Immature natural killer cell (primary cell): ENCODE data around the gene GGCT. TPM values are rescaled to one million over a fixed set of nuclear protein-coding genes. Genes with fewer than 3 reads are reported as not detected.

ENCODE experiments used
- DNase-seq, 3 donors: peaks; one replicate each; pipeline ENCODE4 v3.0.0; 2022; ENCODE audit warnings: mixed read lengths in 1 of 3
- H3K27ac Mint-ChIP-seq, 6 donors: one replicate each; pipeline ENCODE4 v1.8.0; 2020; ENCODE audit warnings: mixed read lengths in 6 of 6, mild to moderate bottlenecking in 5 of 6, inconsistent platforms in 4 of 6, moderate library complexity in 3 of 6
- H3K27me3 Mint-ChIP-seq, 3 donors: one replicate each; pipeline ENCODE4 v1.8.0; 2020 to 2021; ENCODE audit warnings: low read depth in 3 of 3, mild to moderate bottlenecking in 3 of 3, mixed read lengths in 3 of 3, moderate library complexity in 3 of 3, inconsistent platforms in 1 of 3
- H3K36me3 Mint-ChIP-seq, 3 donors: one replicate each; pipeline ENCODE4 v1.8.0; 2020; ENCODE audit warnings: mixed read lengths in 3 of 3, inconsistent platforms in 2 of 3, mild to moderate bottlenecking in 2 of 3
- H3K4me1 Mint-ChIP-seq, 2 donors: one replicate each; pipeline ENCODE4 v1.8.0; 2020; ENCODE audit warnings: inconsistent platforms in 2 of 2, mild to moderate bottlenecking in 2 of 2, mixed read lengths in 2 of 2, moderate library complexity in 1 of 2
- H3K4me3 Mint-ChIP-seq, 5 donors: one replicate each; pipeline ENCODE4 v1.8.0; 2020; ENCODE audit warnings: mild to moderate bottlenecking in 5 of 5, mixed read lengths in 5 of 5, inconsistent platforms in 3 of 5, moderate library complexity in 3 of 5
- H3K9me3 Mint-ChIP-seq, 6 donors: one replicate each; pipeline ENCODE4 v1.8.0; 2020; ENCODE audit warnings: mild to moderate bottlenecking in 6 of 6, mixed read lengths in 6 of 6, inconsistent platforms in 4 of 6, moderate library complexity in 3 of 6
- polyA plus RNA-seq, 3 donors: library from polyadenylated mRNA; unstranded; fragments of 300-500 nt; fragmentation: Illumina TruSeq; gene quantifications; one replicate each; pipeline ENCODE4 v1.2.3, GENCODE V29; 2021

Gene GGCT
- polyA plus RNA-seq, 3 donors from 2014 or later: 20.3 to 27.2 (median 25.3) TPM

GRCh38 chr7:30463405-30464145 is 41.1 kb downstream of the GGCT start:
- Mint-ChIP-seq H3K4me3 (peak overlapping the region in 1 of 5 donors; percentile 10), H3K36me3 (peaks cover 0 to 5% (median 4%) of the 10 kb centered on the region in 3 donors), H3K27me3 (peaks cover 0 to 2% (median 0%) of the 10 kb centered on the region in 3 donors), H3K4me1 (peaks cover 44 to 64% of the 10 kb centered on the region in 2 donors), H3K27ac (no peak overlapping the region), H3K9me3 (peaks cover 0 to 2% (median 0%) of the 10 kb centered on the region in 6 donors)
- DNase-seq: no peak

DNA sequence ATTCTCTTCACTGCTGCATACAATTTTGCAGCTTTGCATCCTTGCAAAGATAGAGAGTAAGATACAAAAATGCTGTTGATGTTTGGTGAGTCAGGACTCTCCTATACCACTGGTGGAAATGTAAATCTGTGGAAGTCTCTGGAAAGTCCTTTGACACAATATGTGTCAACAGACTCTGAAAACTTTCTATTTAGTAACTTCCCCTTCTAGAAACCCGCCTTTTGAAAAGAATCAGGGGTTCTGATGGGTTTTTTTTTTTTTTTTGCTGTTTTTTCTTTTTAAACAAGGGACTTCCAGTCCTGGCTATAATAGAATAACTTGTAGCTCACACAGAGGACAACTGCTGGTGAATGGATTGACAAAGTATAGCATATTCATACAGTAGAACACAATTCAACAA is 42.5 kb downstream of the GGCT start:
- Mint-ChIP-seq H3K4me1 (peaks cover 37 to 50% of the 10 kb centered on the region in 2 donors), H3K36me3 (peaks cover 3 to 8% (median 4%) of the 10 kb centered on the region in 3 donors), H3K9me3 (peaks cover 0 to 2% (median 0%) of the 10 kb centered on the region in 6 donors), H3K4me3 (no peak overlapping the region), H3K27ac (no peak overlapping the region), H3K27me3 (peaks cover 0 to 2% (median 0%) of the 10 kb centered on the region in 3 donors)
- no peak for DNase-seq

DNA sequence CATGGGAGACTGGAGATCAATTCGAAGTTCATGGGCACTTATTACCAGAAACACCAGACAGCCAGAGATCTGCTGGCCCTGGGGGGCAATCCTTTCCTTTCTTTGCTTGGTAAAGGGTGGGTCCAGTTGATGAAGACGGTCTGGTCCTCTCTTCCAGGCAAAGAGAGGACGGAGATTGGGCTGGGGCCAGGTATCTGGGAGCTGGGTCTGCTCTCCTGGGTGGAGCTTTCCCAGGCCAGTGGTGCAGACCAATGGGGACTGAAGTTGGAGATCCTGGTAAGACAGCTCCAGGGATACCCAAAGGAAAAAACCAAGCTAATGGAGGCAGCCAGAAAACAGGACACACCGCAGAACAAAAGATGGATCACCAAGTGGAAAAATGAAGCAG is 44.4 kb downstream of the GGCT start:
- H3K4me1 Mint-ChIP-seq: peaks cover 22 to 31% of the 10 kb centered on the region in 2 donors
- peaks cover 4 to 14% (median 6%) of the 10 kb centered on the region in 3 donors for H3K36me3 Mint-ChIP-seq
- H3K4me3 Mint-ChIP-seq: no peak overlapping the region
- no peak for DNase-seq
- peaks cover 0 to 2% (median 0%) of the 10 kb centered on the region in 3 donors for H3K27me3 Mint-ChIP-seq
- no peak overlapping the region for H3K27ac Mint-ChIP-seq
- H3K9me3 Mint-ChIP-seq: peaks cover 0 to 2% (median 0%) of the 10 kb centered on the region in 6 donors

DNA sequence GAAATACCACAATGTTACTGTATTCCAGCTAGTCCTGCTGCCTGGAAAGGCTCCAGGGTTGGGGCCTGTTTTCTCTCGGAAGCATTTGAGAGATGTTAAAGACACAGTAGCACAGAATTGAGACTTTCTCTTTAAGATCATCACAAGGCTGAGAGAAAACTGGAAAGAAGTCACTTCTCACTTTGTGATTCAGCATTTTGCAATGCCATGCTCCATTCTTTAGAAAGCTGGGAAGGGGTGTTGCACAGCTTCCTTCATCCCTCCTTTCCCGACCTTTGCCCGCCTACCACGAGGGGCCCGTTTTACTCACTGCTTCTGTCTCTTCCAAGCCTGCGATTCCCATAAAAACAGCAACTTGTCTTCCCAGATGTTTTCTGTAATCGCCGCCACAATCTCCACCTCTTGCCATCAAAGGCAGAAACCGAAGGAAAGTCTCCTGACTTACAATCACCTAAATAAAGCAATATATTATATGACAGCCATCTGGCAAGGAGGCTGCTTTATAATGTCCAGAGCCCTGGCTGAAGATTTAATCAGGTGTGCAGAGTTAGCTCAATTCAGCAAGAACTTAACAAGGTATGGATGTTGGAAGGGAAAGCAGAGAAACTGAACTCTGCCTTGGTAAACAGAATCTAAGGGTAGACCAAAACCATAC is 44.9 kb downstream of the GGCT start:
- Mint-ChIP-seq H3K36me3 (peaks cover 5 to 14% (median 6%) of the 10 kb centered on the region in 3 donors), H3K9me3 (peaks cover 0 to 2% (median 0%) of the 10 kb centered on the region in 6 donors), H3K27me3 (peaks cover 0 to 2% (median 0%) of the 10 kb centered on the region in 3 donors), H3K27ac (peak overlapping the region in 1 of 6 donors; percentile 22), H3K4me3 (no peak overlapping the region), H3K4me1 (peaks cover 17 to 26% of the 10 kb centered on the region in 2 donors)
- DNase-seq: no peak

DNA sequence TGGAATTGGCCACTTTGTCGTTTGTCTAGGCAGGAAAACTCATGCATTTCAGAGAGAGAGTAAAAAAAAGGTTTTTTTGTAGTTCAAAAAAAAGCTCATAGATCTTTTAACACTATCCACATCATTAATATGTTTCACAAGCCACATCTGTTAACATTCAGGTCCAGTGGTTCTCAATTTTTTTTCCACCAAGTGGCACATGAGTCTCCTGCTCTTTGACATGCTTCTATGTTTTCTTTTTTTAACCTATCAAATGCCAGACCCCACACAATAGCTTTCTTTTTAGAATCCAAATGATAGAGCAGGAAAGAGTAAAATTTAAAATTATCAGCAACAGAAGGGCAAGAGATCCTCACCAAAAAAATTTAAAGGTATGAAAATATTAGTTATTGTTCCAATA is 46.3 kb downstream of the GGCT start:
- no peak for DNase-seq
- Mint-ChIP-seq H3K4me3 (no peak overlapping the region), H3K4me1 (peaks cover 3 to 12% of the 10 kb centered on the region in 2 donors), H3K27me3 (peaks cover 0 to 2% (median 0%) of the 10 kb centered on the region in 3 donors), H3K36me3 (peaks cover 6 to 22% (median 12%) of the 10 kb centered on the region in 3 donors), H3K27ac (peak overlapping the region in 2 of 6 donors; percentile 11 to 46), H3K9me3 (peaks cover 0 to 2% (median 0%) of the 10 kb centered on the region in 6 donors)

DNA sequence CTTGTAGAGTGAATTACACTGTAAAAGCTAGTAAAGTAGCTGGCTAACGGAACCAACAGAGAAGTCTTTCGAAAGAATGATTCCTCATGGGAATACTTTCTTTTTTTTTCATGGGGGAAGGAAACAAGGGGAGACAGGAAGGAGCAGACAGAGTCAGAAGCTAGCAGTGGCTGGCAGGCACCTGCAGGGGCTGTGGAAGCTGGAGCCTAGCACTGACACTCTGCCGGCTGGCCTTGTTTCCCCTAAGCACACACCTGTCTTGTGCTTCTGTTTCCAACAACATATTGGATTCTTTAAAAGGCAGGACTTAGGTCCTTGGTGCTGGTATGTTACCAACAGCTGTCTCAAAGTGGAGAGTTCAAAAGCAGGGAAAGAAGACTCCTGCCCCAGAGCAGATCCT is 50.7 kb downstream of the GGCT start:
- Mint-ChIP-seq H3K36me3 (peaks cover 9 to 17% (median 14%) of the 10 kb centered on the region in 3 donors), H3K4me3 (no peak overlapping the region), H3K27ac (peak overlapping the region in 2 of 6 donors; percentile 11 to 62)

GRCh38 chr7:30453016-30453415 is 51.6 kb downstream of the GGCT start:
- H3K27ac Mint-ChIP-seq: no peak overlapping the region
- no peaks in the 10 kb centered on the region for H3K27me3 Mint-ChIP-seq
- H3K4me1 Mint-ChIP-seq: peaks cover 0 to 2% of the 10 kb centered on the region in 2 donors
- DNase-seq: no peak
- H3K36me3 Mint-ChIP-seq: peaks cover 7 to 14% (median 13%) of the 10 kb centered on the region in 3 donors
- no peaks in the 10 kb centered on the region for H3K9me3 Mint-ChIP-seq
- H3K4me3 Mint-ChIP-seq: no peak overlapping the region

More for the DNA sequence above, 50.7 kb downstream of the GGCT start:
- peaks cover 0 to 2% of the 10 kb centered on the region in 2 donors for H3K4me1 Mint-ChIP-seq
- no peak for DNase-seq
- no peaks in the 10 kb centered on the region for H3K27me3 Mint-ChIP-seq
- no peaks in the 10 kb centered on the region for H3K9me3 Mint-ChIP-seq

GRCh38 chr7:30452280-30452930 is 52.2 kb downstream of the GGCT start:
- H3K36me3 Mint-ChIP-seq: peaks cover 7 to 14% (median 13%) of the 10 kb centered on the region in 3 donors

GRCh38 chr7:30451539-30452279 is 52.9 kb downstream of the GGCT start:
- Mint-ChIP-seq H3K4me1 (peaks cover 0 to 8% of the 10 kb centered on the region in 2 donors), H3K4me3 (no peak overlapping the region), H3K27me3 (no peaks in the 10 kb centered on the region), H3K27ac (no peak overlapping the region), H3K36me3 (peaks cover 6 to 14% (median 14%) of the 10 kb centered on the region in 3 donors), H3K9me3 (no peaks in the 10 kb centered on the region)
- DNase-seq: no peak

More at GRCh38 chr7:30452280-30452930, 52.2 kb downstream of the GGCT start:
- no peak overlapping the region for H3K27ac Mint-ChIP-seq
- peaks cover 0 to 2% of the 10 kb centered on the region in 2 donors for H3K4me1 Mint-ChIP-seq
- no peaks in the 10 kb centered on the region for H3K27me3 Mint-ChIP-seq
- H3K4me3 Mint-ChIP-seq: no peak overlapping the region
- H3K9me3 Mint-ChIP-seq: no peaks in the 10 kb centered on the region
- DNase-seq: no peak

DNA sequence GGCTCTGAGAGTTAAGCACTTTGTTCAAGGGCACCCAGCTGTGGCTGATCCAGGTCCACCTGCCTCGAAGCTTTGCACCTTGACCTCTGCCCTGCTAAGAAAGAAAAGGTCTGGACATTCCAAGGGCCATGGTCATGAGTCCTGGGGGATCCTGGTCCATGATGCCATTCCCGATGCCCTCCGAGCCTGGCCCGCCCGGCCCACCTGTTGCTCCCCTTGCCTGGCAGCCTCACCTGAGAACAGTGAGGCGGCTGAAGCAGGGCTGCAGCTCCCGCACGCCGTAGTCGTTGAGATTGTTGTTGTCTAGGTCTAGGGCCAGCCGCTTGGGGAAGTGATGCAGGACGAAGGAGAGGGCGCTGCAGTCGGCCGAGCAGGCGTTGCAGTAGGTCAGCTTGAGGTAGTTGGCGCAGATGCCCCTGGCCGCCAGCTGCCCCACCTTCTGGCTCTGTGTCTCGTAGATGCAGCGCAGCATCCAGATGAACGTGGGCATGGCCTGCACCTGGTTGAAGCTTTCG is 53.6 kb downstream of the GGCT start:
- no peak for DNase-seq
- Mint-ChIP-seq H3K27ac (no peak overlapping the region), H3K4me3 (no peak overlapping the region), H3K9me3 (no peaks in the 10 kb centered on the region), H3K36me3 (peaks cover 4 to 14% (median 13%) of the 10 kb centered on the region in 3 donors), H3K27me3 (peaks cover 0 to under 1% (median 0%) of the 10 kb centered on the region in 3 donors), H3K4me1 (peaks cover 3 to 14% of the 10 kb centered on the region in 2 donors)

DNA sequence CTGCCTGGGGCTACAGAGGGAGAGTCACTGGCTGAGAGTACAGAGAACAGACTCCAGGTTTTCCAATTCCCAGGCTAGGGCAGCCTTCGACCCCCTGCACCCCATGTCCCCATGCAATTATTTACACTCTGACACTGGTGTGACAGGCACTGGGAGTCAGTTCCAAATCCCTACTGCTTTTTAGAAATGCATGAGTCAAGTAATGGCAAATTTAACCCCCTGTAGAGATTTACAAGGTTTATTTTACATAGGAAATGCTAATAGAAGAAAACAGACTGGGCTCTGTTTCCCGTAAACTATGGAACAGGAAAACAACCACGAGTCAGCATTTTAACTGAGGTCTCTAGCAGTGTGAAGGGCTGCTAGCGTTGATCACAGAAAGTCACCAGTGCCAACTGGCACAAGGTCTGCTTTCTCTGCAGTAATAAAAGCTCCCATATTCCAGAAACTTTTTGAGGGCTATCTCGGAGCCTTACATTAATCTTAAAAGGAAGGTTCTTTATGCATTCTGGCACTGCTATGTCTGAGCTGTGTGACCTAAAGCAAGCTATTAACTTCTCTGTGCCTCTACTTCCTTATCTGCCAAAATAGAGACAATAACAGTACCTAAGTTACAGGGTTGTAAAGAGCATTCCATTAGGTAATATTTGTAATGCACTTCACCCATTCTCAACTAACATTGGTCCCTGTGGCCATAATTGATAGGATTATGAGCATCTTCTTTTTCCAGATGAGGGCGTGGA is 54.2 kb downstream of the GGCT start:
- H3K36me3 Mint-ChIP-seq: peaks cover 7 to 16% (median 14%) of the 10 kb centered on the region in 3 donors
- H3K27me3 Mint-ChIP-seq: peaks cover 0 to 2% (median 0%) of the 10 kb centered on the region in 3 donors

GRCh38 chr7:30448461-30449189 is 56.0 kb downstream of the GGCT start:
- Mint-ChIP-seq H3K4me3 (no peak overlapping the region), H3K9me3 (no peaks in the 10 kb centered on the region), H3K4me1 (peaks cover 7 to 17% of the 10 kb centered on the region in 2 donors), H3K27ac (no peak overlapping the region), H3K27me3 (peaks cover 0 to 2% (median 0%) of the 10 kb centered on the region in 3 donors), H3K36me3 (peaks cover 7 to 10% (median 7%) of the 10 kb centered on the region in 3 donors)
- no peak for DNase-seq

More for the DNA sequence above, 54.2 kb downstream of the GGCT start:
- Mint-ChIP-seq H3K27ac (no peak overlapping the region), H3K4me1 (peaks cover 7 to 17% of the 10 kb centered on the region in 2 donors), H3K4me3 (no peak overlapping the region), H3K9me3 (no peaks in the 10 kb centered on the region)
- DNase-seq: no peak
